ENCODE data around the gene CEP250. TPM values are rescaled to one million over a fixed set of nuclear protein-coding genes. Genes with fewer than 3 reads are reported as not detected.
"Not testable (repeated sequence)": the region's sequence is repeated elsewhere in the genome, so short reads cannot be mapped to it uniquely, and the experiment has no call there.

CEP250 gene
- total RNA-seq, 1 experiment from 2014 or later: 25.5 TPM

DNA sequence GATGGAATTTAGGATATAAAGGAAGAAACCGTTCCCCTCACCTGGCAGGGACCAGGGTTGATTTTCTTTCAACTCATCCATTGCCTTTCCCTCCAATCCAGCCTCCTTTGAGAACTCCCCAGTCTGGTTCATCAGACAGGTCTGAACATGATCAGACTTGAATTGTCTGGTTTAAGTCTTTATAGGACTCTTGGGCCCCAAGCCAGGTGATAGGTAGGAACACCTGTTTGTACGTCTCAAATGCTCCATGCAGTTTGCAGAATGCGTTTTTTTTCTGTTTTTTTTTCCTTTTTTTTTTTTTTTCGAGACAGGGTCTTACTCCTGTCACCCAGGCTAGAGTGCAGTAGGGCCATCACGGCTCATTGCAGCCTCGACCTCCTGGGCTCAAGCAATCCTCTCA is 4.1 kb upstream of the CEP250 start:
- DNase-seq (ENCODE audit: low read depth): no peak

DNA sequence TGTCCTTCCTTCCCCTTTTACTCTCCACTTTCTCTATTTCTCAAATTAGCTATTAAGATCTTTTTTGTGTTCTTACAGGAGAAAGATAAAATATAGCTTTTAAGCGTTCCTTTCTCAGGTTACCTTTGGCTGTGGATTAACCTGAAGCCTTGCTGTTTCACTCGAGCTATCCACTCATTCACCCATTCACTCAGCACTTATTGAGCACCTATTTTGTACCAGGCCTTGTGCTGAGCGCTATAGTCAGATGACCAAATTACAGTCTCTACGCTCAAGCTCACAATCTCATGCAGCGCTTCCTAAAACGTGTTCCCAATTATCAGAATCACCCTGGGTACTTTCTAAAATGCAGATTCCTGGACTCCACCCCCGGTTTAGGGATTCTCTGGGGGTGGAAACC is 1.8 kb upstream of the CEP250 start:
- no peak for DNase-seq (ENCODE audit: low read depth)

DNA sequence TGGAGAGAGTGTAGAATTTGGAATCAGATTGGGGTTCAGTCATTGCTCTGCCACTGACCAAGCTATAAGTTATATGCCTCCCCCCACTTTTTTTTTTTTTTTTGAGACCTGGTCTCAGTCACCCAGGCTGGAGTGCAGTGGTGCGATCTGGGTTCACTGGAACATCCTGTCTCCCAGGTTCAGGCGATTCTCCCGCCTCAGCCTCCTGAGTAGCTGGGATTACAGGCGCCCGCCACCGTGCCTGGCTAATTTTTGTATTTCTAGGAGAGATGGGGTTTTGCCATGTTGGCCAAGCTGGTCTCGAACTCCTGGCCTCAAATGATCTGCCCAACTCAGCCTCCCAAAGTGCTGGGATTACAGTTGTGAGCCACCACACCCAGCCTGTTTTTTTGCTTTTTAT is 1.3 kb downstream of the CEP250 start:
- not testable (repeated sequence) for DNase-seq (ENCODE audit: low read depth)

DNA sequence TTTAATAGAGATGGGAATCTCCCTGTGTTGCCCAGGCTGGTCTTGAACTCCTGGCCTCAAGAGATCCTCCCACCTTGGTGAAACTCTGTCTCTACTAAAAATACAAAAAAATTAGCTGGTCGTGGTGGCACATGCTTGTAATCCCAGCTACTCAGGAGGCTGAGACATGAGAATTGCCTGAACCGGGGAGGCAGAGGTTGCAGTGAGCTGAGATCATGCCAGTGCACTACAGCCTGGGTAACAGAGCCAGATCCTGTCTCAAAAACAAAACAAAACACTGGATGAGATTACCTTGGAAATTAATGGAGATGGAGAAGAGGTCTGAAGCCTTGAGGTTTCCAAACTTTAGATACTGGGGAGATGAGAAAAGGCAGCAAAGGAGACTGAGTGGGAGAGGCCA is 2.1 kb downstream of the CEP250 start:
- DNase-seq (ENCODE audit: low read depth): not testable (repeated sequence)

DNA sequence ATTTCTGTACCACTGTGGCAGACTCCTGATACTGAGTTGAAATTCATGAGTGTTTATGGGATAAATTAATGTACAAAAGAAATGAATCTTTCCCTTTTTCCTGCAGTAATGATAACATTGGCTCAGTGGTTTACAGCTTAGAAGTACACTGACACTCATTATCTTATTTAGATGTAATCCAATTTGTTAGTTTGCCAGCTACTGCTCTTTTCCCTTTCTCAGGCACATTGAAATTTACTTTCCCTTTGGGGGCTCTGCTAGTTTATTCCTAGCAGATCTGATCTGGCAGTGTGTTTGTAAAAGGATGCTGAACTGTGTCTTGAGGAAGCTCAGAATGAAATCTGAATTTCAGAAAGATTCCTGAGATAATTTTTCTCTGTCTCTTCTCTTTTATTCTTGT is 3.0 kb downstream of the CEP250 start:
- no peak for DNase-seq (ENCODE audit: low read depth)

DNA sequence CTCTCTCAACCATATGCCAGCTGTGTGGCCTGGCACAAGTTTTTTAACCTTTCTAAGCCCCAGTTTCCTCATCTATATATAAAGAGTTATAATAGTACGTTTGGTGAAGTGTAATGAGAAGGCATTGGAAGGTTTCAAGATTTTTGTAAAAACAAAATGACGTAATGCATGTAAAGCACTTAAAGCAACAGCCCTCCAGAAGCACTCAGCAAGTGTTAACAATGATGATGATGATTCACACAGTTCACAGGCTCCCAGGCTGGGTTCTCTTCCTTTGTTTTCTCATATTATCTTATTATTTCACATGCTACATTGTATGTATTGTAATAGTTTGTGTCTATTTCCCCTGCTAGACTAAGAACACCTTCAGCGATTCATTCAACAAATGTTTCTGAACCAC is 6.2 kb downstream of the CEP250 start:
- no peak for DNase-seq (ENCODE audit: low read depth)

DNA sequence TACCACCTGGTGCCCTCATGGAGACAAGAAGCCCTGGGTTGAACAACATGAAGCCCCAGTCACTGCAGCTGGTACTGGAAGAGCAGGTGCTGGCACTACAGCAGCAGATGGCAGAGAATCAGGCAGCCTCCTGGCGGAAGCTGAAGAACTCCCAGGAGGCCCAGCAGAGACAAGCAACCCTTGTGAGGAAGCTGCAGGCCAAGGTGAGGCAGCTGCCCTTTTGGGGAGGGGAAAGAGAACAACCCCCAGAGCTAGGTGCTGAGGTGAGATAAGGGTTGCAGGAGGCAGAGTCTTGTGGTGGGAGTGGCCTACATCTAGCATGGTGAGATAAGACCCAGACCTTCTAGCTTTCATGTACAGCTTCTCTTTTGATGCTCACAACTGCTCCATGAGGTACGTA is 7.0 kb downstream of the CEP250 start:
- DNase-seq (ENCODE audit: low read depth): no peak

DNA sequence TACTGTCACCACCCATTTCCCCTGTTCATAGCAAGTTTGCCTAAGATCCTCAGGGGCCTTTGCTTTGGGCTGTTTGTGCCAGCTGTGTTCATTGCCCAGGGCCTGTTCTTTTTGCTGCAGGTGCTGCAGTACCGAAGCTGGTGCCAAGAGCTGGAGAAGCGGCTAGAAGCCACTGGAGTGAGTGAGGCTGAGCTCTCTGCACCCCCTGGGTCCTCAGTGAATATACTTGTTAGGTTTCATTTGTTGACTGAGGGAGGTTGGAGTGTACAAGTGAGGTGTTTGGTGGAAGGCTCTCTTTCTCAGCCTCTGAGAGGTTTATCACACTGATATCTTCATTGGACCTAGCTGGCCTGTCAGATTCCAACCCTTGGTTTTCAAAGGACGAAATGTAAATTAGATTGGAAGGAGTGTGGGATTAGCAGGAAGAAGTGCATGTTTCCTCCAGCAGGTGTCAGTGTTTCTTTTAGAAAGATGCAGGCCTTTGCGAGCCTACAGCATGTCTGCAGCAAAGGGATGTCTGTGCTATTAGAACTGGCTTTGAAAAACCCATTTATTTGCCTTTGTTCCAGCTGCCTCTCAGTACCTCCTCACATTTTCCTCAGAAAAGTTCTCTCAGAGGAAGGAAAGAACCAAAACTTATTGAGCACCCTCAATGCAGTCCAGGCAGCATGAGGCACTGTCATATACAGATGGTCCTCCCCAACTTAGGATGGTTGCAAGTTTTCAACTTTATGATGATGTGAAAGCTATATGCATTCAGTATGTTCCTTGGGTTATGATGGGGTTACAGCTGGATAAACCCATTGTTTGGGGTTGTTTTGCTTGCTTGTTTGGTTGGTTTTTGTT is 8.3 kb downstream of the CEP250 start:
- peak; percentile 72 for DNase-seq (ENCODE audit: low read depth)

DNA sequence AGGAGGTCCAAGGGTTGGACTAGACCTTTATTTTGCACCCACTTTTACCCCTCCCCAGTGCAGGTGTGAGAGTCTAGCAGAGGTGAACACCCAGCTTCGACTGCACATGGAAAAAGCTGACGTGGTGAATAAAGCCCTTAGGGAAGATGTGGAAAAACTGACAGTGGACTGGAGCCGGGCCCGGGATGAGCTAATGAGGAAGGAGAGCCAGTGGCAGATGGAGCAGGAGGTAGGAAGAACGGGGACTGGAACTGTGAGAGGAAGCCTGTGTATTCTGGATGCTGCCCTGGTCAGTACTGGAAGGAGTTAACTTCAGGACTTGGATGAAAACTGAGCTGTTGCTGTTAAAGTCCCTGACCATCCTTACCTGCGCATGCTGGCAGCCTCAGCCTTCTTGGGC is 10.6 kb downstream of the CEP250 start:
- DNase-seq (ENCODE audit: low read depth): no peak

DNA sequence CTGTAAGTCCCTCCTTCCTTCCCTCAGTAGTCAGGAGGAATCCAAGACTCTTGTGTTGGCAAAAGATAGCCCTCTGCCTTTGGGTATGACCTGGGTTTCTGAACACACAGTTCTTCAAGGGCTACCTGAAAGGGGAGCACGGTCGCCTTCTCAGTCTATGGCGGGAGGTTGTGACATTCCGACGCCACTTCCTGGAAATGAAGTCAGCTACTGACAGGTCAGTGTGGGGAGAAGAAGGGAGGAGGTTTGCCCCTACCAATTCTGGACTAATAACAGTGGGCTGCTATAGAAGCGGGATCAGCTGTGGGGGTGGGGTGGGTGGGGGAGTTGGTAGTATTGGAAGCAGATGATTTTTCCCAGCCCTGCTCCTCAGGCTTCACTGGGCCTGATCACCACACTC is 11.5 kb downstream of the CEP250 start:
- DNase-seq (ENCODE audit: low read depth): no peak

DNA sequence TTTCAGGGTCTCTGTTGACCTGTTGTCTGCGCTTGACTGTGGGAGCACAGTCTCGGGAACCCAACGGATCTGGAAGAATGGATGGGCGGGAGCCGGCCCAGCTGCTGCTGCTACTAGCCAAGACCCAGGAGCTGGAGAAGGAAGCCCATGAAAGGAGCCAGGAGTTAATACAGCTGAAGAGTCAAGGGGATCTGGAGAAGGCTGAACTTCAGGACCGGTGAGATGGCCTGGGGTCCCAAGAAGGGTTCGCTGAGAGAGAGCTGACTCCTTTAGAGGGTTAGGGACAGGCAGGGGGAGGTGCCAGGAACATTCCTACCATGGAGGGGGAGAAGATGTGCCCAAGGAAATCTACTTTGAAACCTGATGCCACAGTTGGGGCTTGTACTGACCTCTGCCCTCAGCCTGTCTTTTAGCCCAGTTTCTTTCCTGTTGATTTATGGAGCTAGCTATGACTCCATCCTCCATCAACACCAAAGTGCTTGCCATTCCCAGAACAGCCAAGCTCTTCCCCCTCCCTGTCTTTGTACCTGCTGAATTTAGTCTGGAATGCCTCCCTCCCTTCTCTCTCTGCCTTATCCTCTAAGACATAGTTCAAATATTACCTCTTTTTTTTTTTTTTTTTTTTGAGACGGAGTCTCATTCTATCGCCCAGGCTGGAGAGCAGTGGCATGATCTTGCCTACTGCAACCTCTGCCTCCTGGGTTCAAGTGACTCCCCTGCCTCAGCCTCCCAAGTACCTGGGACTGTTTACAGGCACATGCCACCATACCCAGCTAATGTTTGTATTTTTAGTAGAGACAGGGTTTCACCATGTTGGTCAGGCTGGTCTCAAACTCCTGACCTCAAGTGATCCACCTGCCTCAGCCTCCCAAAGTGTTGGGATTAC is 12.2 kb downstream of the CEP250 start:
- DNase-seq (ENCODE audit: low read depth): peak; percentile 64

DNA sequence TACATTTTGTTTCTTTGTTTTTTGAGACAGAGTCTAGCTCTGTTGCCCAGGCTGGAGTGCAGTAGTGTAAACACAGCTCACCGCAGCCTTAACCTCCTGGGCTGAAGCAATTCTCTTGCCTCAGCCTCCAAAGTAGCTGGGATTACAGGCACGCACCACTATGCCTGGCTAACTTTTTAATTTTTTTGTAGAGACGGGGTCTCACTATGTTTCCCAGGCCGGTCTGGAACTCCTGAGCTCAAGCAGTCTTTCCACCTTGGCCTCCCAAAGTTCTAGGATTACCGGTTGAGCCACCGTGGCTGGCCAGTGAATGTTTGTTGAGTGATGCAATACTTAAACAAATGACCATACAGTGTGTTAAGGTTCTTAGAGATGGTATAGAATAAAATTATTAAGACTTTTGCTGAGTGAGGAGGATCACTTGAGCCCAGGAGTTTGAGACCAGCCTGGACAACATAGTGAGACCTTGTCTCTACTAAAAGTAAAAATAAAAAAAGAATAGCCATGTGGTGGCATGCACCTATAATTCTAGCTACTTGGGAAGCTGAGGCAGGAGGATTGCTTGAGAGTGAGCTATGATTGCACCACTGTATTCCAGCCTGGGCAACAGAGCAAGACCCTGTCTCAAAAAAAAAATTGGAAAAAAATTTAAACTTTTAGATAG is 13.4 kb downstream of the CEP250 start:
- DNase-seq (ENCODE audit: low read depth): no peak

DNA sequence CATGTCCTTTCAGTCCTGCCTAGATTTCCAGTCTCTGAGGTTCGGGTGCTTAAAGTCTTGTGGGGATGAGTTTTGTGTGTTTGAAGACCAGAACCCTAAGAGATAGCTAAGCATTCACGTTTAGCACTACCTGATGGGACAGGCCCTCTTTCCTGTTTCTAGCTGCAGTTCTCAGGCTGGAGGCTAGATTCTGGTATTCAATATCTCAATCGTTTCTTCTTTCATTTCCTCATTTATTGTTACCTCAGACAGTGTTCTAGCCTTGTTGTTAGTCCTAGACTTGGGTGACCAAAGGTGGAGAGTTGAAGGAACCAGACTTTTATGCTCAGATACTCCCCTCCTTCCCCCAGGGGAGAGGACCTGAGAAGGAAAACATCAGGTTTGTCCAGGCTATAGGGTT is 16.8 kb downstream of the CEP250 start:
- no peak for DNase-seq (ENCODE audit: low read depth)

DNA sequence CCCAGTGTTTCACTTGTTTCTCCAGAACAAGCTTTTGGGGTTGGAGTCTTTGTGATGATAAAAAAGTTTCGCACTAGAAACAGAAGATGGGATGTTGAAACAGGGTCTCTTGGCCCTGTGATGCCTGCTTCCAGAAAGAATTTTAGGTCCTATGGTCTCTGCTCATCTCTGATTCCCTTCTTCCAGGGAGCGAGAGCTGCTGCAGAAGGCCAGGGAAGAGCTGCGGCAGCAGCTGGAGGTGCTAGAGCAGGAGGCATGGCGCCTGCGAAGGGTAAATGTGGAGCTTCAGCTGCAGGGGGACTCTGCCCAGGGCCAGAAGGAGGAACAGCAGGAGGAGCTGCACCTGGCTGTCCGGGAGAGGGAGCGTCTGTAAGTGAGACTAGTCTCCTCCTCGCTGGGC is 18.3 kb downstream of the CEP250 start:
- no peak for DNase-seq (ENCODE audit: low read depth)

DNA sequence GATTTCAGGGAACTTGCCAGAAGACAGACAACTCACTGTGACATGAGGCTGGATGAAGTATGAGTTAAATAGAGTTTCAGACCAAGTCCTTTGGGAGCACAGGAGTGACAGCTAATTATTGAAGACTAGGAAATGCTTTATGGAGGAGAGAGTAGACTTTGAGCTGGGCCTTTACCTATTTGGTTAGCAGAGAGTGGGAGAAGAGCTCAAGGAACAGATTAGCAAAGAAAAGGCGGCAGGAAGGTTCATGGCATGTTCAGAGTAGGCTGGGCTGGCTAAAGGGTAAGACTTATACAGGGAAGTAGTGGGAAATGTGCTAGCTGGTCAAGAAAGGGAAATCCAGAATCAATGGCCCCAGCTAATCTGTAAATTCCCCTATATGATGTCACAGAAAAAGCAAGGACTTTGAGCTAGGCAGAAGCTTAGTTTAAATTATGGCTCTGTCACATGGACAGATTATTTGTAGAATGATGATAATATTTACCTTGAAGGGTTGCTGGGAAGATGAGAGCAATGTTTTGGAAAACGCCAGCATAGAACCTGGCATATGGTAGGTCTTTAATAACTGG is 19.0 kb downstream of the CEP250 start:
- no peak for DNase-seq (ENCODE audit: low read depth)

DNA sequence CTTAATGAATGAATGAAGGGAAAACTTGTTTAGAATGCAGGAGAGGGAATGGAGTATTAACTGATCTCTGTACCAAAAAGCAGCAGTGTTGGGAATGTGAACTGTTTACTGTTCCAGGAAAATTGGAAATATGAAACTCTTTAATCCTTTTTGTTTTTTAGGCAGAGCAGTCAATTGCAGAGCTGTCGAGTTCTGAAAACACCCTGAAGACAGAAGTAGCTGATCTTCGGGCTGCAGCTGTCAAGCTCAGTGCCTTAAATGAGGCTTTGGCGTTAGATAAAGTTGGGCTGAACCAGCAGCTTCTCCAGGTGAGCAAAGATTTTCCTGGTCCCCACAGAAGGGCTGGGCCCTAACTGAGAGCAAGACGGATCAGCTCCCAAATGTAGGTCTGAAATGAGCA is 20.9 kb downstream of the CEP250 start:
- no peak for DNase-seq (ENCODE audit: low read depth)

DNA sequence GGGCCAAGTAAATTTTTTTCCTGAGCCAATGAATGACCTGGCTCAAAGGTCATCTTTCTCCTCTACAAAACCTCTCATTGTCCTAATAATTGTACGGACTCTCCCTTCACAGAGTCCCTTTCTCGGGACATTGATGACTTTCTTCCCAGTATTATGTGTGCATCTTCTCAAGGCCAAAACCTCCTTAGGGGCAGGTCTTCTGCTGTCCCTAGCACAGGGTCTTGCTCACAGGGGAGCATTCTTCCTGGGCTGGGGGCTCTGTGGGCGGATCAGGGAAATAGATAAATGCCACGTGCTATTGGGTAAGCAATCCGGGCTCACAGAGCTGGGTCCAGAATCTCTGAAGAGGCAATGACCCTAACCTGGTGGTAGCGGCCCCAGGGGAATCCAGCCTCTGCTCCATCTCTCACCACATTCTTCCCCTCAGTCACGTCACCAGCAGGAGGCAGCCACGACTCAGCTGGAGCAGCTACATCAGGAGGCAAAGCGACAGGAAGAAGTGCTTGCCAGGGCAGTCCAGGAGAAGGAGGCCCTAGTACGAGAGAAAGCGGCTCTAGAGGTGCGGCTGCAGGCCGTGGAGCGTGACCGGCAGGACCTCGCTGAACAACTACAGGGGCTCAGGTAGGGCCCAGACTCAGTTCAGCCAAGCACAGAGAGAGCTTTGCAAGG is 23.5 kb downstream of the CEP250 start:
- DNase-seq (ENCODE audit: low read depth): no peak

DNA sequence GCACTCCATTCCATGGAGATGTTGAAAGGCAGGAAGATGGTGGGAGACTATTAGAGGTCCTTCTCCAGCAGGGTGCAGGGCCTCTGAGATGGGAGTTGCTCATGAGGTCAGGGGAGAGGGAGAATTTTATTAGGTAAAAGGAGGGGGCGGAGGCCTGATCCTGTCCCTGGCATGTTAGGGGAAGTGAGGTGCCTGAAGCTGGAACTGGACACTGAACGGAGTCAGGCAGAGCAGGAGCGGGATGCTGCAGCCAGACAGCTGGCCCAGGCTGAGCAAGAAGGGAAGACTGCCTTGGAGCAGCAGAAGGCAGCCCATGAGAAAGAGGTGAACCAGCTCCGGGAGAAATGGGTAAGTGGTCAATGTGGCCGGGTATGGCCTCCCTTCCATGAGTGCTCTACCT is 24.4 kb downstream of the CEP250 start:
- no peak for DNase-seq (ENCODE audit: low read depth)

DNA sequence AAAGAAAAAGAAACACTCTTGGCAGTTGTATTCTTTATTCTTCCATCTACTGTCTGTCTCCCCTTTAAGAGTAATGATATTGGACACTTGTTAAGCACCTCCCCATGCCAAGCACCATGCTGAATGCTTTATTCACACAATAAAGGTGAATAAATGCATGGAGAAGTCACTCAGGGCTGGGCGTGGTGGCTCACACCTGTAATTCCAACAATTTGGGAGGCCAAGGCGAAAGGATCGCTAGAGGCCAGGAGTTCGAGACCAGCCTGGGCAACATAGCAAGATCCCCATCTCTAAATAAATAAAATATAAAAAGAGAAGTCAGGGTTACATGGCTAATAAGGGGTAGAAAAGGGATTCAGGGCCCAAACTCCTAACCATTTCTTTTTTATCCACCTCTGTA is 32.1 kb downstream of the CEP250 start:
- no peak for DNase-seq (ENCODE audit: low read depth)

DNA sequence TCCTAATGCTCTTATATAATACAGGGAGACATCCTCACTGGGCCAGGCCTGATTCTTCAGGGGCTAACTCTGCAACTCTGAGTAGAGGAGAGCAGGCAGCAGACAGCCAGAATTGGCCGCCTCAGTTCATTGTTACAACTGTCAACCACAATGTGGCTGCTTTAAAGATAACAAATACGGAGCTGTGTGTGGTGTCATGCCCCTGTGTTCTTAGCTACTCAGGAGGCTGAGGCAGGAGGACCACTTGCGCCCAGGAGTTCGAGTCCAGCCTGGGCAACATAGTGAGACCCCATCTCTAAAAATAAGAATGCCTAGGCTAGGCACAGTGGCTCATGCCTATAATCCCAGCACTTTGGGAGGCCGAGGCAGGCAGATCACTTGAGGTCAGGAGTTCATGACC is 34.3 kb downstream of the CEP250 start:
- DNase-seq (ENCODE audit: low read depth): no peak

DNA sequence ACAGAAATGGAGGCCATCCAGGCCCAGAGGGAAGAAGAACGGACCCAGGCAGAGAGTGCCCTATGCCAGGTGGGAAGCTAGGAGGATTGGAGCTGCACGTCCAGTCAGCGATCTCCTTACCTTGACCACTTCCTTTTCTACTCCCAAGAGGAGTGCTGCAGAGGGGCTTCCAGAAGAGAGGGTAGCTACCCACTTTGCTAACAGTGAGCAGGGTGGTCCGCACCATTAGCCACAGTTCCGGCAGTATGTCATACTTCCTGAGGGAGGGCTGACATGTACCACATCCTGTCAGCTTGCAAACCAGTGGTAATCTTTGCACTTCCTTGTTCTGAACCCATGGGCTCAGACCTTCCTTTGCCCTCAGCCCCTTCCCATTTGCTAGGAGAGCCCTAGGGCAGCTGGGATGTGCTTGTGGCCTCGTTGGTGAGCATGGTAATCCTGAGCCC is 35.4 kb downstream of the CEP250 start:
- DNase-seq (ENCODE audit: low read depth): no peak

DNA sequence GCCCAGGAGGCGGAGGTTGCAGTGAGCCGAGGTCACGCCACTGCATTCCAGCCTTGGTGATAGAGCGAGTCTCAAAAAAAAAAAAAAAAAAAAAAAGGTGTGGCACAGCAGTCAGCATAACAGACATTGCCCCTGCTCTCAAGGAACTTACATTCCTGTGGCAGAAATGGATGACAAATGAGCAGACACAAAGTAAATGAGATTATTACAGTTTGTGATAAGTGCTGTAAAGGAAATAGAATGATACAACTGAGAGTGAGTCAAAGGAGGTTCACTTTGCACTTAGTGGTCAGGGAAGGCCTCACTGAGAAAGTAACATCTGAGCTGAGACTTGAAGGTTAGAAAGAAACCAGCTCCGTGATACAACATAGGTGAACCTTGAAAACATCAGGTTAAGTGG is 36.4 kb downstream of the CEP250 start:
- no peak for DNase-seq (ENCODE audit: low read depth)

All from RPMI7951 (cell line).